Loucy (cell line): ENCODE results near the gene KANSL3.

Experiments used
- EZH2phosphoT487 ChIP-seq: fragments of 200-600 bp; IDR thresholded peaks from 2 replicates; pipeline ENCODE4 v1.6.1; 2018; ENCODE audit warnings: antibody characterized with exemption, mild to moderate bottlenecking, moderate library complexity, borderline replicate concordance
- TF ChIP-seq, protein P1 (sequence below): fragments of 200-600 bp; sonication (generic); conservative IDR thresholded peaks from 2 replicates; pipeline ENCODE4 v1.5.1; 2014; ENCODE audit warnings: mild to moderate bottlenecking, antibody characterized with exemption, low read length

DNA sequence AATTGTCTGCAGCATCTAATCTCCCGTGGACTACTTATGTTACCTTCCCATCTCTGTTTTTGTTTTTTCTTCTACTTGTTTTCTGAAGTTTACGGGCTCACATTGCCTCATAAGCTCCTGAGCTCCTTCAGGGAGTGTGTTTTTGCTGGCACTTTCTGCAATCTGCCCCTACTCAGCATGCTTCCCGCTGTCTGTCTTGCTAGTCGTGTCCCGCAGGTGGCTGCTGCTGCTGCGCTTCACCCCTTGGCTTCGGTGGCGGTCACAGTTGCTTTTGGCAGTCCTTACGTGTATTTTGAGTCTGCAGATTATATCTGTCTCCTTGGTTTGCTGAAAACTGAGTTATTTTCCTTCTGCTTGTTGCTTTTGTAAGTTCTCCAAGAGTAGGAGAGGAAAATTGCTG lies 41.7 kb upstream of the KANSL3 start:
- TF ChIP-seq, protein P1, sequence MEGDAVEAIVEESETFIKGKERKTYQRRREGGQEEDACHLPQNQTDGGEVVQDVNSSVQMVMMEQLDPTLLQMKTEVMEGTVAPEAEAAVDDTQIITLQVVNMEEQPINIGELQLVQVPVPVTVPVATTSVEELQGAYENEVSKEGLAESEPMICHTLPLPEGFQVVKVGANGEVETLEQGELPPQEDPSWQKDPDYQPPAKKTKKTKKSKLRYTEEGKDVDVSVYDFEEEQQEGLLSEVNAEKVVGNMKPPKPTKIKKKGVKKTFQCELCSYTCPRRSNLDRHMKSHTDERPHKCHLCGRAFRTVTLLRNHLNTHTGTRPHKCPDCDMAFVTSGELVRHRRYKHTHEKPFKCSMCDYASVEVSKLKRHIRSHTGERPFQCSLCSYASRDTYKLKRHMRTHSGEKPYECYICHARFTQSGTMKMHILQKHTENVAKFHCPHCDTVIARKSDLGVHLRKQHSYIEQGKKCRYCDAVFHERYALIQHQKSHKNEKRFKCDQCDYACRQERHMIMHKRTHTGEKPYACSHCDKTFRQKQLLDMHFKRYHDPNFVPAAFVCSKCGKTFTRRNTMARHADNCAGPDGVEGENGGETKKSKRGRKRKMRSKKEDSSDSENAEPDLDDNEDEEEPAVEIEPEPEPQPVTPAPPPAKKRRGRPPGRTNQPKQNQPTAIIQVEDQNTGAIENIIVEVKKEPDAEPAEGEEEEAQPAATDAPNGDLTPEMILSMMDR = no peak
- no peak for TF ChIP-seq EZH2phosphoT487
